Colon (tissue), 2 donors: ENCODE measurements around the gene COL9A1.

Experiments used
- FAIRE-seq: peaks from 2 replicates; lab custom pipeline; 2012; peaks lifted over from hg19 to GRCh38; lab: Jason Lieb, UNC
- donor health status: control.
- donor health status: control.

The COL9A1 gene

GRCh38 chr6:70286905-70287304 is 16.0 kb downstream of the COL9A1 start:
- no peak for FAIRE-seq

GRCh38 chr6:70285201-70285600 is 17.7 kb downstream of the COL9A1 start:
- no peak for FAIRE-seq

- FAIRE-seq: no peak
Measured at GRCh38 chr6:70282919-70283461, 19.9 kb downstream of the COL9A1 start.

GRCh38 chr6:70282312-70282918 is 20.5 kb downstream of the COL9A1 start:
- no peak for FAIRE-seq

- FAIRE-seq: no peak
Measured at GRCh38 chr6:70281923-70282311, 21.0 kb downstream of the COL9A1 start.

GRCh38 chr6:70280400-70280853 is 22.5 kb downstream of the COL9A1 start:
- FAIRE-seq: no peak

GRCh38 chr6:70277470-70277869 is 25.4 kb downstream of the COL9A1 start:
- FAIRE-seq: no peak

GRCh38 chr6:70274338-70274737 is 28.5 kb downstream of the COL9A1 start:
- FAIRE-seq: no peak

GRCh38 chr6:70272071-70272470 is 30.8 kb downstream of the COL9A1 start:
- FAIRE-seq: no peak

GRCh38 chr6:70270287-70271005 is 32.4 kb downstream of the COL9A1 start:
- FAIRE-seq: no peak

- FAIRE-seq: no peak
Measured at GRCh38 chr6:70266142-70266541, 36.7 kb downstream of the COL9A1 start.

GRCh38 chr6:70264306-70264705 is 38.6 kb downstream of the COL9A1 start:
- FAIRE-seq: no peak

- no peak for FAIRE-seq
Measured at GRCh38 chr6:70258483-70258882, 44.4 kb downstream of the COL9A1 start.

GRCh38 chr6:70257768-70258273 is 45.1 kb downstream of the COL9A1 start:
- FAIRE-seq: no peak

GRCh38 chr6:70254784-70255183 is 48.1 kb downstream of the COL9A1 start:
- no peak for FAIRE-seq

GRCh38 chr6:70253923-70254322 is 49.0 kb downstream of the COL9A1 start:
- no peak for FAIRE-seq

GRCh38 chr6:70252604-70253003 is 50.3 kb downstream of the COL9A1 start:
- FAIRE-seq: no peak

GRCh38 chr6:70246118-70246517 is 56.8 kb downstream of the COL9A1 start:
- FAIRE-seq: no peak

- no peak for FAIRE-seq
Measured at GRCh38 chr6:70241991-70242420, 60.9 kb downstream of the COL9A1 start.

- no peak for FAIRE-seq
Measured at GRCh38 chr6:70241031-70241430, 61.9 kb downstream of the COL9A1 start.

GRCh38 chr6:70236343-70236742 is 66.5 kb downstream of the COL9A1 start:
- no peak for FAIRE-seq

- FAIRE-seq: no peak
Measured at GRCh38 chr6:70234561-70235236, 68.2 kb downstream of the COL9A1 start.

GRCh38 chr6:70231311-70231710 is 71.6 kb downstream of the COL9A1 start:
- FAIRE-seq: no peak
